ENCODE results near the gene RSPO4. TPM values are rescaled to one million over a fixed set of nuclear protein-coding genes. Genes with fewer than 3 reads are reported as not detected.

RSPO4 gene
- total RNA-seq, 2 donors from 2014 or later, result 0.08 to 0.12 TPM

DNA sequence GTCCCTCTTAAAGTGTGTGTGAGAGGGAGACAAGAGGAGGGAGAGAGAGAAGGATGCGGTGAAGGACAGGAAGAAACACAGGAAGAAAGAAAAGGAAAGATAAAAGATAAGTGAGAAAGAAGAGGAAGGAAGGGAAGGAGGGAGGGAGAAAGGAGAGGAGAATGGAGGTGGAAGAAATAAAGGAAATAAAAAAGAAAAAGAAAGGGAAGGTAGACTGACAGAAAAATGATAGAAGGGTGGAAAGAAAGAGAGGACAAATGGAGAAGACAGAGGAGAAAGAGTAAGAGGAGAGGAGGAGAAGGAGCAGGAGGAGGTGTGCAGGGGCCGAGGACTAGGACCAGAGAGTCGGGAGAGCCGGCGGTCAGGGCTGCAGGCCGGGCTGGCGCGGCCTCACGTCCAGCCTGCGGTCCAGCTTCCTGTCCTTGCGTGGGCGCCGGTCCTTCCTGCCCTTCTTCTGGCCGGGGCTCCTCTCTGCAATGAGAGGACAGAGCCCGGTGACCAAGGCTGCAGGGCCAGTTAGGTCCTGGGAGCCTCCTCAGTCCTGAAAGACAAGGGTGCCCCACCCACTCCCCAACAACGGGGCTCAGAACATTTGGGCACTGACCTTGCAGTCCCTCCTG, 42.0 kb downstream of the RSPO4 start:
- Histone ChIP-seq H3K9me3 (no peaks in the 10 kb centered on the region), H3K9ac (ENCODE audit: low read depth in 2 of 2, low read length in 2 of 2) (no peak overlapping the region), H3K27ac (no peak overlapping the region), H3K4me3 (no peak overlapping the region), H3K36me3 (no peaks in the 10 kb centered on the region), H3K4me1 (no peaks in the 10 kb centered on the region), H3K27me3 (no peaks in the 10 kb centered on the region)
- TF ChIP-seq CTCF (IDR thresholded peaks at IDR 0.05), result no peak
- intact Hi-C loops (cut with DNase I), result no loop called here
- DNase-seq, result no peak

DNA sequence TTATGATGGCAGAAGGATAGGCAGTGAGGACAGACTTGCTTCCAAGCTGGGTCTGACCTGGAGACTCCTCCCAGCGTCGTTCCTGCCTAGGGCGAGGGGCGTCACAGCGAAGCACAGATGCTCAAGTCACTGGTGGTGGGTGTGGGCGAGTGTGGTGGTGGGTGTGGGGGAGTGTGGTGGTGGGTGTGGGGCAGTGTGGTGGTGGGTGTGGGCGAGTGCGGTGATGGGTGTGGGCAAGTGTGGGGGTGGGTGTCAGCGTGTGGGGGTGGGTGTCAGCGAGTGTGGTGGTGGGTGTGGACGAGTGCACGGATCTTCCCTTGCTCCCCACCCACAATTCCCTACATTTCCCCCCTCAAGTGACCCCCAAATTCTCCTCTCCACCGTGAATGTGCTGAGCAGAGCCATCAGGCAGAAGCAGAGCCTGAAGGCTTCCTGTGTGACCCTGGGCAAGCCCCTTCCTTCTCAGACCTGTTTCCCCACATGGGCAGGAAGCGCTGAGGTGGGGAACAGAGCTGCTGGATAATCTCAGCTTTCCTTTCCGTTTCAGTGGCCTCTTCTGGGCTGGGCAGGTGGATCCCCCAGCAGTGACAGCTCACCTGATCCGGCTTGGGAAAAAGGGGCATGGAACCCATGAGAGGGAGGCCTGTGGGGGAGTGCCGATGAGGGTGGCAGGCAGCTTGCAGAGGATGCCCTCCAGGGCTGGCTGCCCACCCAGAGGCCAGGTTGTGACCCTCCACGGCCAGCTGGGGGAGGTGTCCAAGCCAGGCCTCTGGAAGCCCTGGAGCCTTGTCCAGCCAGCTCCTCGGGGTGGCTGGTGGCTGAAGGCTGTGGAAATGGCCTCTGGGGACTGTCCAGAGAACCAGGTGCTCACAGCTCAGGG, 42.9 kb downstream of the RSPO4 start:
- Histone ChIP-seq H3K9me3 (no peaks in the 10 kb centered on the region), H3K36me3 (no peaks in the 10 kb centered on the region), H3K4me3 (no peak overlapping the region), H3K27ac (no peak overlapping the region), H3K4me1 (no peaks in the 10 kb centered on the region), H3K9ac (ENCODE audit: low read depth in 2 of 2, low read length in 2 of 2) (no peak overlapping the region), H3K27me3 (no peaks in the 10 kb centered on the region)
- intact Hi-C loops (cut with DNase I), result no loop called here
- DNase-seq, result no peak
- TF ChIP-seq CTCF (IDR thresholded peaks at IDR 0.05), result no peak

DNA sequence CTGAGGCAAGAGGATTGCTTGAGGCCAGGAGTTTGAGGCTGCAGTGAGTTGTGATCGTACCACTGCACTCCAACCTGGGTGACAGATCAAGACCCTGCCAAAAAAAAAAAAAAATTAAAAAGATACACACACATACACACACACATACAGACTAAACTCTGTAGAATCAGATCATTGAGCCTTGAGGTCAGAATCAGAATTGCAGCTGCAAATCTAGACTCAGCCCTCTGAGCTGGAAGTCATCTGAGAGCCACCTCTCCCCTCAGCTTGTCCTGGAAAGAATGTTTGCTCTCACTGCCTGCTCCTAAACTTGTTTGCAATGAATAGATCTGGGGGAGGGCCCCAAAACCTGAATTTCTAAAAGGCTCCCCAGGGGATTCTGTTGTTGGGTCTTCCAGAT, 44.6 kb downstream of the RSPO4 start:
- no peak for DNase-seq
- H3K27me3 ChIP-seq, result no peaks in the 10 kb centered on the region
- H3K4me3 ChIP-seq, result no peak overlapping the region
- no peak overlapping the region for H3K9ac ChIP-seq (ENCODE audit: low read depth in 2 of 2, low read length in 2 of 2)
- H3K27ac ChIP-seq, result no peak overlapping the region
- no peaks in the 10 kb centered on the region for H3K9me3 ChIP-seq
- H3K36me3 ChIP-seq, result no peaks in the 10 kb centered on the region
- no peaks in the 10 kb centered on the region for H3K4me1 ChIP-seq
- no peak for TF ChIP-seq CTCF (IDR thresholded peaks at IDR 0.05)
- intact Hi-C loops (cut with DNase I), result no loop called here

DNA sequence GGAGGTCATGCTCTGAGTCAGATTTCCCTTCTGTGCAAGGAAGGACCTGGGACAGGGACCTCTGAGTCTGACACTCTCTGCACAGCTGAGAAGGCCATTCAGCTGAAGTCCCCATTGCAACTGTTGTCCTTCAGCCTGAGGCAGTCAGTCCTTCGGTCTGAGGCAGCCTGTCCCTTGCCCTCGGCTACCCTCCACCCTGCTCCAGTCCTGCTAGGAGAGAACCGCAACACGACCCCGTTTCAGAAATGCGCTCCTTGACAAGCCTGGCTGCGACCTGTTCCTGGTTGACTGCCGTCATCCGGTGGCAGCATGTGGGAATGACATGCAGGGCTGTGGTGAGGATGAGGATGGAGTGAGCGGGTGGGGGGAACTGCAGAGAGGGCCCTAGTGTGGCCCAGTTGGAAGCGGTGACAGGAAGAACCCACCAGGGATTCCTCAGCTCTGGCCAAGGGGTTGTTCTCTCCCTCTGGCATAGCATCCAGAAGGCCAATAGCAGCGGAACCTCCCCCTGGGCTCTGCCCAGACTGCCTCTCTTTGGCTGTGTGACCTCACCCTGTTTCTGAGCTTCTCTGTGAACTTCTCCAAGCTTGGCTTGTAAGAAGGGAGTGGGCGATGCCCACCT, 45.7 kb downstream of the RSPO4 start:
- Histone ChIP-seq H3K36me3 (no peaks in the 10 kb centered on the region), H3K9me3 (no peaks in the 10 kb centered on the region), H3K4me1 (no peaks in the 10 kb centered on the region), H3K9ac (ENCODE audit: low read depth in 2 of 2, low read length in 2 of 2) (no peak overlapping the region), H3K4me3 (no peak overlapping the region), H3K27me3 (no peaks in the 10 kb centered on the region), H3K27ac (no peak overlapping the region)
- peak; percentile 98 for TF ChIP-seq CTCF (IDR thresholded peaks at IDR 0.05)
- DNase-seq, result peak; percentile 68
- intact Hi-C loops (cut with DNase I), result loop anchor here (1.0 kb wide), 1 partner anchor 140 kb away; no protein-coding TSS in a partner anchor

DNA sequence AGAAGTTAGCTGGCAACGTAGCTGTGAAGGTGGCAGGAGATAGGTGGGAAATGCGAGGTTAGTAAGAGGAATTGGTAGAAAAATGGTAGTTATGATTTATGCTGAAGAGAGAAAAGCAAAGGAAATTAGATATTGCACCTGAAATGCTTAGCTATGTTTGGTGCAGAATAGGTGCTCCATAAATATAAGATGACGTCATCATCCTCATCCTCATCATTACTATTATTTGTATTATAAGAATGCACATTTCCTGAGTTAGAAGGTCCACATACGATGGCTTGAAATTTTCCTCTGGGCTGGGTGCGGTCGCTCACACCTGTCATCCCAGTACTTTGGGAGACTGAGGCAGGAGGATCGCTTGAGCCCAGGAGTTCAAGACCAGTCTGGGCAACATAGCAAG, 46.5 kb downstream of the RSPO4 start:
- no peak for TF ChIP-seq CTCF (IDR thresholded peaks at IDR 0.05)
- H3K9ac ChIP-seq (ENCODE audit: low read depth in 2 of 2, low read length in 2 of 2), result no peak overlapping the region
- H3K27me3 ChIP-seq, result no peaks in the 10 kb centered on the region
- intact Hi-C loops (cut with DNase I), result loop anchor here (1.0 kb wide), 1 partner anchor 139 kb away; no protein-coding TSS in a partner anchor
- H3K4me3 ChIP-seq, result no peak overlapping the region
- H3K4me1 ChIP-seq, result no peaks in the 10 kb centered on the region
- no peak overlapping the region for H3K27ac ChIP-seq
- H3K9me3 ChIP-seq, result no peaks in the 10 kb centered on the region
- no peaks in the 10 kb centered on the region for H3K36me3 ChIP-seq
- no peak for DNase-seq

Data from colonic mucosa (tissue), 4 donors.